HL-60 (cell line): Measurements from ENCODE around the gene SLC5A1.

ENCODE experiments used
- DNase-seq, 2 experiments: peaks; one replicate each; pipeline ENCODE4 v3.0.0-alpha.2; 2010 to 2020; ENCODE audit warnings: low read depth in 1 of 2, low spot score in 1 of 2
- H3K27ac ChIP-seq: fragments of 250-450 bp; sonication (Bioruptor Pico); replicated peaks from 2 replicates; pipeline ENCODE4 v1.5.1; 2020; ENCODE audit warnings: mild to moderate bottlenecking, moderate library complexity
- H3K27me3 ChIP-seq: fragments of 250-450 bp; sonication (Bioruptor Pico); 2 replicates; pipeline ENCODE4 v1.5.1; 2021; ENCODE audit warnings: mild to moderate bottlenecking, moderate library complexity; ENCODE audit not compliant: insufficient read depth, poor library complexity, severe bottlenecking
- H3K4me3 ChIP-seq: replicated peaks from 2 replicates; pipeline ENCODE4 v1.5.1; 2011; ENCODE audit warnings: mild to moderate bottlenecking, control low read depth, low read length; ENCODE audit not compliant: insufficient read depth
- CTCF ChIP-seq: IDR thresholded peaks from one replicate; pipeline ENCODE4 v1.5.1; 2011; ENCODE audit warnings: low read length, control low read depth, inconsistent platforms; ENCODE audit not compliant: insufficient read depth
- GABPA ChIP-seq: IDR thresholded peaks from 2 replicates; pipeline ENCODE4 v1.6.1; 2012; ENCODE audit warnings: low read depth
- POLR2AphosphoS5 ChIP-seq: IDR thresholded peaks from 2 replicates; pipeline ENCODE4 v1.6.1; 2012; ENCODE audit warnings: low read depth
- REST ChIP-seq: IDR thresholded peaks from 2 replicates; pipeline ENCODE4 v1.6.1; 2012; ENCODE audit warnings: low read depth; ENCODE audit not compliant: insufficient replicate concordance
- SPI1 ChIP-seq: IDR thresholded peaks from 2 replicates; pipeline ENCODE4 v1.6.1; 2012; ENCODE audit warnings: low read depth, mild to moderate bottlenecking, borderline replicate concordance

The SLC5A1 gene

DNA sequence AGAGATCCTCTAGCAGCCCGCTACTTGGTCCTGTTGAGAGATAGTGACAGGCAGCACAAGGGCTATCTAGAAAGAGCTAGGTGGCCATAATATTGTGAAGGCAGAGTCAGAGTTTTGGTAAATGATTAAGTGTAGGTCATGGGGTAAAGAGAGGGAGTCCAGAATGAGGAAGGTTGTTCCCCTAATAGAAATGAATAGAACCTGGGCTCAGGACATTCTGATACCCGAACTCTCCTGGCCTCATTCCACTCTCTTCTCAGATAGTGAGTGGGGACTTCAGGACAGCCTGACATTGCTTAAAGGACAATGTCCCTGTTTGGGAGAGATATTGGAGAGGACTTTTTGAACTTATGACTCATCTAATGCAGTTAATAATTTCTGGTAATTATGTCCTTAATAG lies 20.6 kb downstream of the SLC5A1 start:
- TF ChIP-seq GABPA: no peak
- TF ChIP-seq SPI1: no peak
- no peak for TF ChIP-seq POLR2AphosphoS5
- TF ChIP-seq REST: no peak
- no peak for TF ChIP-seq CTCF
- Histone ChIP-seq H3K4me3 (no peak overlapping the region), H3K27me3 (peaks cover 2% of the 10 kb centered on the region), H3K27ac (no peak overlapping the region)
- no peak for DNase-seq

- no peak for DNase-seq
- TF ChIP-seq CTCF (no peak), SPI1 (no peak), GABPA (no peak), POLR2AphosphoS5 (no peak), REST (no peak)
- H3K27ac ChIP-seq: no peak overlapping the region
- H3K4me3 ChIP-seq: no peak overlapping the region
- H3K27me3 ChIP-seq: peaks cover 2% of the 10 kb centered on the region
Measured at GRCh38 chr22:32066820-32067219, 23.8 kb downstream of the SLC5A1 start.

DNA sequence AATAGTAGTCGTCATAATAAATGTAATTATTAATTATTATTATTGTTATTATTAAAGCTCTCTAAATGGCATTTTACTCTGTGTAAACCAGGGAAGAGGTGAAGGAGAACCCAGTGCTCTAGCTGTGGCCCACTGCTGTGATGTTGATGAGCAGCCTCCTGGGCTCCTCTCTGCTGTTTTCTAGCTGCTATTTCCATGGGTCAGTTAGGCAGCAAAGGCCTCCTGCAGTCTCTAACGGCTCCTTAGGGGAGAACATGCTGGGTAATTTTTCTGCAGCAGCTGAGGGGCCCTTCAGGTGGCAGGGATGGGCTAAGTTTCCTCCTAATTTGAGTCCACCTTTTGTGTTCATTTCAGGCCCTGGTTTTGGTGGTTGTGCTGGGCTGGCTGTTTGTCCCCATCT lies 24.6 kb downstream of the SLC5A1 start:
- no peak overlapping the region for H3K4me3 ChIP-seq
- H3K27me3 ChIP-seq: no peaks in the 10 kb centered on the region
- TF ChIP-seq SPI1 (no peak), POLR2AphosphoS5 (no peak), GABPA (no peak), REST (no peak), CTCF (no peak)
- DNase-seq: no peak
- no peak overlapping the region for H3K27ac ChIP-seq
